ENCODE measurements around the gene TMEM185A. TPM values are rescaled to one million over a fixed set of nuclear protein-coding genes. Genes with fewer than 3 reads are reported as not detected.
"Not testable (repeated sequence)": the region's sequence is repeated elsewhere in the genome, so short reads cannot be mapped to it uniquely, and the experiment has no call there.

Gene TMEM185A
- total RNA-seq, 1 donor from 2014 or later = 31.4 TPM

GRCh38 chrX:149567621-149568417 lies 63.8 kb downstream of the TMEM185A start:
- Mint-ChIP-seq H3K4me3 (no peak overlapping the region), H3K4me1 (ENCODE audit: unreplicated experiment) (no peaks in the 10 kb centered on the region), H3K27ac (no peak overlapping the region), H3K36me3 (no peaks in the 10 kb centered on the region), H3K9me3 (no peaks in the 10 kb centered on the region), H3K27me3 (no peaks in the 10 kb centered on the region)
- no peak for DNase-seq (ENCODE audit: extremely low spot score, unreplicated experiment)
- TF ChIP-seq CTCF (conservative IDR thresholded peaks at IDR 0.05) = no peak

GRCh38 chrX:149563359-149563758 lies 68.2 kb downstream of the TMEM185A start:
- no peaks in the 10 kb centered on the region for H3K9me3 Mint-ChIP-seq
- no peak for DNase-seq (ENCODE audit: extremely low spot score, unreplicated experiment)
- no peak for TF ChIP-seq CTCF (conservative IDR thresholded peaks at IDR 0.05)
- H3K4me1 Mint-ChIP-seq (ENCODE audit: unreplicated experiment) = no peaks in the 10 kb centered on the region
- H3K27ac Mint-ChIP-seq = no peak overlapping the region
- H3K27me3 Mint-ChIP-seq = no peaks in the 10 kb centered on the region
- H3K36me3 Mint-ChIP-seq = no peaks in the 10 kb centered on the region
- H3K4me3 Mint-ChIP-seq = no peak overlapping the region

- H3K9me3 Mint-ChIP-seq; DNase-seq (ENCODE audit: extremely low spot score, unreplicated experiment); H3K36me3 Mint-ChIP-seq; H3K27ac Mint-ChIP-seq; H3K27me3 Mint-ChIP-seq; H3K4me3 Mint-ChIP-seq; H3K4me1 Mint-ChIP-seq (ENCODE audit: unreplicated experiment): not testable (repeated sequence)
Observed at GRCh38 chrX:149555251-149555650, 76.3 kb downstream of the TMEM185A start.

- not testable (repeated sequence) for H3K27ac Mint-ChIP-seq; H3K9me3 Mint-ChIP-seq; H3K4me1 Mint-ChIP-seq (ENCODE audit: unreplicated experiment); H3K36me3 Mint-ChIP-seq; H3K27me3 Mint-ChIP-seq; DNase-seq (ENCODE audit: extremely low spot score, unreplicated experiment); H3K4me3 Mint-ChIP-seq
Observed at GRCh38 chrX:149551939-149552248, 79.7 kb downstream of the TMEM185A start.

GRCh38 chrX:149551245-149551938 lies 80.2 kb downstream of the TMEM185A start:
- not testable (repeated sequence) for H3K4me1 Mint-ChIP-seq (ENCODE audit: unreplicated experiment); H3K36me3 Mint-ChIP-seq; H3K27ac Mint-ChIP-seq; H3K4me3 Mint-ChIP-seq; H3K9me3 Mint-ChIP-seq; DNase-seq (ENCODE audit: extremely low spot score, unreplicated experiment); H3K27me3 Mint-ChIP-seq

GRCh38 chrX:149550454-149550853 lies 81.1 kb downstream of the TMEM185A start:
- H3K36me3 Mint-ChIP-seq = not testable (repeated sequence)

GRCh38 chrX:149549701-149550100 lies 81.9 kb downstream of the TMEM185A start, which contains the start of gene HSFX3:
Gene HSFX3 (minus strand): TSS chrX:149549924. CDS start chrX:149549852, 72 bp downstream.
- not testable (repeated sequence) for DNase-seq (ENCODE audit: extremely low spot score, unreplicated experiment); H3K9me3 Mint-ChIP-seq; H3K4me1 Mint-ChIP-seq (ENCODE audit: unreplicated experiment); H3K4me3 Mint-ChIP-seq; H3K36me3 Mint-ChIP-seq; H3K27me3 Mint-ChIP-seq; H3K27ac Mint-ChIP-seq

More at GRCh38 chrX:149550454-149550853, 81.1 kb downstream of the TMEM185A start:
- not testable (repeated sequence) for H3K27ac Mint-ChIP-seq; H3K27me3 Mint-ChIP-seq; H3K4me3 Mint-ChIP-seq; DNase-seq (ENCODE audit: extremely low spot score, unreplicated experiment); H3K4me1 Mint-ChIP-seq (ENCODE audit: unreplicated experiment); H3K9me3 Mint-ChIP-seq

- not testable (repeated sequence) for H3K27me3 Mint-ChIP-seq; H3K9me3 Mint-ChIP-seq; H3K36me3 Mint-ChIP-seq; H3K4me3 Mint-ChIP-seq; H3K4me1 Mint-ChIP-seq (ENCODE audit: unreplicated experiment); DNase-seq (ENCODE audit: extremely low spot score, unreplicated experiment); H3K27ac Mint-ChIP-seq
Observed at GRCh38 chrX:149547782-149548181, 83.8 kb downstream of the TMEM185A start.

- not testable (repeated sequence) for H3K4me3 Mint-ChIP-seq; H3K27me3 Mint-ChIP-seq; H3K36me3 Mint-ChIP-seq; H3K4me1 Mint-ChIP-seq (ENCODE audit: unreplicated experiment); H3K9me3 Mint-ChIP-seq; DNase-seq (ENCODE audit: extremely low spot score, unreplicated experiment)
- H3K27ac Mint-ChIP-seq = peak overlapping the region; percentile 77
Observed at GRCh38 chrX:149546962-149547361, 84.6 kb downstream of the TMEM185A start.
